Eye (tissue), 1 donor: ENCODE measurements around the gene LTA.
"Not testable (repeated sequence)": the region's sequence is repeated elsewhere in the genome, so short reads cannot be mapped to it uniquely, and the experiment has no call there.

Source experiments
- DNase-seq: peaks from one replicate; pipeline ENCODE4 v3.0.0-alpha.2; 2015

Gene LTA

DNA sequence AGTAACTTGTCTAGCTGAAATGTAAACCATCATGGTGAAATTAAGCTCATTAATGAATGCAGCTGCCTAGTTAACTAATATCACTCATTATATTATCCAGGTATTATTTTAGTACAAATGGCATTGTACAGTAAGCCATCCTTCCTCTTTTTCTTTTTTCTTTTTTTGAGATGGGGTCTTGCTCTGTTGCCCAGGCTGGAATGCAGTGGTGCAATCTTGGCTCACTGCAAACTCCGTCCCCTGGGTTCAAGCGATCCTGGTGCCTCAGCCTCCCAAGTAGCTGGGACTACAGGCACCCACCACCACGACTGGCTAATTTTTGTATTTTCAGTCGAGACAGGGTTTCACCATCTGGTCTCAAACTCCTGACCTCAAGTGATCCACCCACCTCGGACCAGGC is 18.6 kb downstream of the LTA start:
- DNase-seq = not testable (repeated sequence)

DNA sequence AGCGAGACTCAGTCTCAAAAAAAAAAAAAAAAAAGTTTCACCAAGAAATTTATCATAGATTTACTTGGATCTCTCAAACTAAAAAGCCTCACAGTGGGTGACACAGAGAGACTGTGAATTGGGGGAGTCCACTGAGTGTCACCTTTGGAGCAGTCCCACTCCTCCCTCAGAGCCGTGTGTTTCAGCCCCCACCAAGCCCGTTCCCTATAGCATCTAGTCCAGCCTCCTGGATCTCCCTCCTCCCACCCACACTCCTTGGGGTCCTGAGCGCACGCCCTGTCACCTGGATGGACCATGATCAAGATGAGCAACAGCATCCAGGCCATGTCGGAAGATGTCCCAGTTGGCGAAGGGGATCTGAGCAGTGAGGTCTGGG is 20.3 kb downstream of the LTA start:
- DNase-seq = no peak

DNA sequence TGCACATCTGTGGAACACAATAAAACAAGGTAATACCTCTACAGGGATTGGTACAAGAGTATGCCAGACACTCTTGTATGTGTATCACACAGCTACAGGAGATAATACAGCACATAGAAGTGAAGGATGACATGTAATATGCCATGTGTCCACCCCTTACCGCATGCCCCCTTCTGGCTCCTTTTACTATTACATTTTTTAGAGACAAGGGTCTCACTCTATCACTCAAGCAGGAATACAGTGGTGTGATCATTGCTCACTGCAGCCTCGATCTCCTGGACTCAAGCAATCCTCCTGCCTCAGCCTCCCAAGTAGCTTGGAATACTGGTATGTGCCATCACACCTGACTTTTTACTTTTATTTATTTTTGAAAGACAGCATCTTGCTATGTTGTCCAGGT is 24.9 kb downstream of the LTA start:
- DNase-seq = peak; percentile 26

DNA sequence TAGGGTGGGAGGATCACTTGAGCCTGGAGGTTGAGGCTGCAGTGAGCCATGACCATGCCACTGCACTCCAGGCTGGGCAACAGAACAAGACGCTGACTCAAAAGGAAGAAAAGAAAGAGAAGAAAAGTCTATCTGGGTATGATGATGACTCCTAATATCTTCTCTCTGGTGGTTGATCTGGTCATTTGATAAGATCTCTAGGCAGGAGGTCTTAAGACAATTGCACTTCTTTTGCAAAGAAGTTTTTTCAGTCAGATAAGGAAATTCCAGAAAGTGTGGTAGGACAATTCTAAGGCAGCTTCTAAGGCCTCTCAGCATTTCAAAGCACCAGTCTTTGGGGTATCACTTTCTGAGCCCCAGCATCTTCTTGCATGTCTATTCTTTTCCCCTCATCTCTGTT is 35.2 kb downstream of the LTA start:
- no peak for DNase-seq

DNA sequence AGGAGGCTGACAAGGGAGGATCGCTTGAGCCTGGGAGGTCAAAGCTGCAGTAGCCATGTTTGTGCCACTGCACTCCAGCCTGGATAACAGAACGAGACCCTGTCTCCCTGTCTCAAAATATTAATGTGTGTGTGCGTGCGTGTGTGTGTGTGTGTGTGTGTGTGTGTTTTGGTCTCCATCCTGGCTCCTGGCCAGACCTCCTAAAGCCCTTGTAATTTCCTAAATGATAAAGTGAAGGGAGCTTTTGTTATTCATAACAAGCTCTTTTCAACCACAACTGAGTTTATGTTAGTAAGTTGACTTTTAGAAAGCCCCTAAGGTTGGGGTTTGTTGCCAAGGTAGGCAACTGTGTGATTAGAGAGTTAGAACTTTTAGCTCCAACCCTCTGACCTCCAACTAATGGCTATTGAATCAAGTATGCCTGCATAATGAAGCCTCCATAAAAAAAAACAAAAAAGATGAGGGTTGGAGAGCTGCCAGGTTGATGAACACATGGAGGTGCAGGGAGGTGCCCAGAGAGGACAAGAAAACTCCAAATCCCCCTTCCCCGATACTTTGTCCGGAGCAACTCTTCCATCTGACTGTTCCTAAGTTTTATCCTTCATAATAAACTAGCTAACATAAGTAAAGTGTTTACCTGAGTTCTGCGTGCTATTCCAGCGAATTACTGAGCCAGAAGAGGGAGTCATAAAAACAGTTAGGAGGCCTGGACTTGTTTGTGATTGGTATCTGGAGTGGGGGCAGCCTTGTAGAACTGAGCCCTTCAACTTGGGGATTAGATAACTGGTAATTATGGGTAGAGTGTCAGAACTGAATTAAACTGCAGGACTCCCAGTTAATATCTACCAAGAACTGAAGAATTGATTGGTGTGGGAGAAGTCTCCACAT is 37.7 kb downstream of the LTA start:
- DNase-seq = no peak

DNA sequence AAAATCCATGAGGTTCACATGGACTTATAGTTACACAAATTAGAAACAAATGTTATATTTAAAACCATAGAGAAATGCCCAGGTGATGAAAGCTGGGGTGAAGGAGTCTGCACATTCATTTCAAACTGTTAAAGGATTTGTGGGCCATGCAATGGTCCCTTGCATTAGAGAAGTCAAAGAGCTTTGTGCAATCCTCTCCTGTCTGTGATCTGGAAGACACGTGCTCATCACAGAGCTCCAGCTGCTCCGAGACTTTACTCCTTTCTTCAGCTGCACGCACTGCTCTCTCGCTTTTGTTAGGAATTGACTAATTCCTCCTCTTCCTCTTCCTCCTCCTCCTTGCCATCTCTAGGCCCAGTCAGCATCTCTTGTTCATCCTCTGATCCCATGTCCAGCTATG is 38.9 kb downstream of the LTA start:
- DNase-seq = no peak

DNA sequence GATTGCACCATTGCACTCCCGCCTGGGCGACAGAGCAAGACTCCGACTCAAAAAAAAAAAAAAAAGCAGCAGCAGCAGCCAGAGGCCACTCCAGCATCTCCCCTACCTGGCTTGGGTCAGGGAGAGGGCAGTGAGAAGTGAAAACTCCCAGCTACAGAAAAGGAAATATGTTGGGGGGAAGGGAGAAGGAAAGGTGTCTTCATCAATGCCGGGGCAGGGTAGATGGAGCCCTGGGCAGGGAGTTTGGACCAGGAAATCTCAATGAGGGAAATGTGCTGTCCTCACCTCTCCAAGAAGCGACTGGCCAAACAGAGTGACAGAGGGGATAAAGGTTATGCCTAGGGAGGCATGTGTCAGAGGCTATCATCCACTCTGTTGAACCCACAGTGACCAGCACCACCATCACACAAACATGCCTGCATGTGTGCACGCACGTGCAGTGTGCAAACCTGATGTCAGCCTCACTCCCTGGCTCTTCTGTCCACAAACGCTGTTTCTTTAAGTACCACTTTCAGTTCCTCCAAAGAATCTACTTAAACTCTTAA is 42.1 kb downstream of the LTA start:
- DNase-seq = no peak

DNA sequence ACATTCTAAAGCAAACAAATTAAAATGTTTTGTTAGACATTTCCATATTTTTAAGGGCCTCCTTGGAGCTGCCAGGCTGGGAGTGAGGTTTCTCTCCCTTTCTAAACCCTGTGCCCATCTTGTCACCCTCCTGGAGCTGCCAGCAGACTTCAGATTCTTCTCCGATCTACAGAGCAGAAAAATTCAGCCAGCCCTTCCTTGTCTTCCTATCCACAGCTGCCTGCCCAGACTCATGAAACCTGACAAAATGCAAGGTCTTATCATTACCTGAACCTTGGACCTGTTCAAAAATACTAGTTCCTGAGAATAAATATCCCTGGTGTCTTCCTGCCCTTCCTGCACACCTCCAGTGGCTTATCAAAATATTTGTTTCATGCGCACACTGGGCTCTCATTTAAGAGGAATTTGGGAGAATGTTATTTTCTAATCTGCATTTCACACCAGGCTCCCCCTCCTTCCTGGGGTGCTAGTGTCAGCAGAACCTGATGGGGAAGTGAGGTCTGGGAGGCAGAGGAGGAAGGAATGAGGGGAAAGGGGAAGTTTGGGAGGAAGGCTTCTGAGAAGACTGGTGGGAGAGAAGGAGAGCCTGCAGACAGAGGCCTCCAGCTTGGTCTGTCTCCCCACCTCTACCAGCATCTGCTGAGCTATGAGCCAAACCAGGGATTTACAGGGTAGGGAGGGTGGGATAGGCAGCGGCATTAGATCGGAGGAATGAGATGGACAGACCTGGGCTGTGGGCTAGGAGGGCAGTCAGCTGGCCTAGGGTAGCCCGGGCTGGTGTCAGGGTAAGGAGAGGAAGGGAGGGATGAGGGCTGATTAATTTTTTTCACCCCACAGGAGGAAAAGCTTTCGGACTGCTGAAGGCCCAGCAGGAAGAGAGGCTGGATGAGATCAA is 42.8 kb downstream of the LTA start, which contains the start of gene AIF1:
AIF1 (plus strand) TSS at position 551 of the 895 bp plus-strand sequence; CDS start at position 647, 96 bp downstream.
- DNase-seq = no peak

DNA sequence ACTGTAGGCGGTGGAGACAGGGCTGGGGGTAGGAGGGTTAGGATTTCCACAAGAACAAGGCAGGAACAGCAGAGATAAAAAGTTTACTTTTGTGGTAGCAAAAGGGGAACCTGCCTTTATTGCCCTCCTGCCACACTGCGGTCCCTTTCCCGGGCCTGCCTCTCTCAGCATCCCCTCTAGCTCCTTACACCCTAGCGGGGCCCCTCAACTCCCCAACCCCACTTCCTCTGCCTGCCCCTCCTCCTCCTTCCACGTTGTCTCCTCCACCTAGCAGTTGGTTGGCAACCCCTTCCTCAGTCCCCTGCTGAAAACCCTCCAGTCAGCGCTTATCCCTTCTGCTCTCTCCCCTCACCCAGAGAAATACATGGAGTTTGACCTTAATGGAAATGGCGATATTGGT is 43.7 kb downstream of the LTA start:
- DNase-seq = no peak

DNA sequence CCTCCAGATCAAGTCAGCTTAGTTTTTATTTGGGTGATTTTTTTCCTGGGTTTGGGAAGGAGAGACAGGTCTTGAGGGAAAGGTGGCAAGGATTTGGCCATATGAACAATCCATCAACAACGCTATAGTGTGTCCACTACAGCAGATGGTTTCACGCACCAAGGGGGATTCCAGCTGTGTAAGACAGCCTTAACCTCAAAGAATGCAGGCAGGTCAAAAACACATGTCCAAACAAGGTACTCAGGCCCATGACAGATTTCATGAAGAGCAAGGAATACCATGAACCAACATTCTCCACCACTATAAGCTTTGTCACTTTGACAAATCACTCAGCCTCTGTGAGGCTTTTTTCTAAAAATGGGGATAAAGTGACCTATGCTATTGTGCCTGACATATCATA is 44.9 kb downstream of the LTA start:
- no peak for DNase-seq

DNA sequence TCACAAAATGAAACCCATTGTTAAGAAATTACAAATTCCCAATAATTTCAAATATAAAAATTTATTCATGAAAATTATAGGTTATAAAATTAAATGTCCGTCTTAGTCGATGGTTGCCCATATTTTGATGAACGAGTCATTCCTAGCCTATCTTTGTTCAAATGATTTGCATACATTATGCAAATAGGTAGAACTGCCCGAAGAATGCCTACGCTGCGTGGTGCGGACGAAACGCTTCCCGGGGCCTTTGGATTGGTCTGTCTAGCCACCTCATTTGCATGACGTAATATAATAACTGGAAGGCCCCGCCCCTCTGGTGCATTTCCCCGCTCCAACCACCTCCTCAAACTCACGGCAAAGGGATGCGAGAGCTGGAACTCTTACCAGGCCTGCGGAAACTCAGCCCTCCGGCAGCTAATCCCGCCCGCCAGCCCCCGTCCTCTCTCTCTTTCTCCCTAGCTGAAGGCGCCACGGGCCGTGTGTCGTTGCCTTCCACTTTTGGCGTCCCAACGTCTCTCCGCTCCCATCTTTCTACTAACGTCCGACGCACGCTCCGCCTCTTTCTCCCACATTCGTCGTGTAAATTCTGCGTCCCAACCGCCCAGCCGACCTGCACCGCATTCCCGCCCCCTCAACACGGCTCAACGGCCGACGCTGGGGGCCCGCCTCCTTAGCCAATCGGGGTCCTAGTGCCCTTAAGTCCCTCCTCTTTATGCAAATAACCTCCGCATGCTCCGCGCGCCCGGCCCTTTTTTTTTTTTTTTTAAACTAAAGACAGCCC is 47.9 kb downstream of the LTA start:
- DNase-seq = peak; percentile 99

DNA sequence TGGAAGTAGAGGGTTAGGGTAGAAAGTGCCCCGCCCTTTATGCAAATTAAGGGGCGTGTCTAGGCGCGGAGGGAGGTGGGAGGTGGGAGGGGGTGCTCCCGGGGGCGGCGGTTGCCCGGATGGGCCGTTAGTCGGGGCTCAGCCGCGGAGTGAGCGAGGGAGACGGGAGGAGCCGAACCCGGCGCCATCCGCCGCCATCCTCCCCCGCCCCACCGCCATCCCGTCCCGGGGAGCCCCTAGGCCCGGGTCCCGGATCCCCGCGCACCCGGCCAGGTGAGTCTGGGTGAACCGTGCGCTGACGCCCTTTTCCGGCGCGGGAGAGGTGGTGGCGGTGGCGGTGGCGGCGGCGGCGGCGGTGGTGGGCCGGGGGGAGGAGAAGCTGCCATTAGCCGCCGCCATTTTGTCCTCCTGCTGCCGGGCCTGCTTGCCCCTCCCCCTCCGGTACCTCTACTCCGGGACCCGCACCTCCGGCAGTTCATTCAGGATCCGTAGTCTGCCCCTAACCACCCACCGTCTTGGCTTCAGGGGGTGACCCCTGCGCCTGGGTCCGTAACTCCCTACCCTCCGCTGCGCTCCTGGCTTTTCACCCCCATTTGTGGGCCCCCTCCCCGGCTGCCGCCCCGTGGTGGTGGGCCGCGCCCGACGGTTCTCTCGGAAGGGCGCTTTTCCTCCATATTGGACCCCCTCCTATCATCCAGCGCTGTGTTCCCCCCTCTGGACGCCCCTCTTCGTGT is 48.7 kb downstream of the LTA start, which contains the start of gene PRRC2A:
PRRC2A (plus strand) TSS at position 130 of the 734 bp plus-strand sequence. CDS start 2,075 bp downstream, outside the sequence.
- peak; percentile 91 for DNase-seq

DNA sequence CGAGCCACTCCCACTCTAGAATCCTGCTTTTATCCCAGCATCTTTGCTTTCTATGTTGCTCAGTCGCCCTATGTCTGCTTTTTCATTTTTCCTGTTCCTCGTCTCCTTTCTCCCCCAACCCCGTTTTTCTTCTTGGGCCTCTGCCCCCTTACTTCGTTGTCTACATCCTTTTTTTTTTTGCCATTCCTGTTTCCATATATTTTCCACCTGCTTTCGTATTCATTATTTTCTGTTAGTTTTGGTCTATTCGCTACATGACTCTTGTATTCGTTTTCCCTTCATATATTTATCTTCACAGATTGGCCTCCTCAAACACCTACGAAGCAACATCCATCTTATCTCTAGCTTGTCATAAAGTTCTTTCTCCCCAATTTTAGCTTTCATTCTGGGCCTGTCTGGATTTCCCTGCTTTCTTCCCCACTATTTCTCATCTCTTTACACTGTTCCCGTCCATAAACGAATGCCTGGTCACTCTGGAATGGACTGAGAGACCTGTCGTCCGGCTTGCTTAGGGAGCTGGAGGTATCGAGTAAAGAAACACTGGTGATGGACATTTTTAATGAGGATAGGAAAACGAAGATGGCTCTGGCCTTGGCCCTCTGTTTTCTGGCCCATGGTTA is 49.3 kb downstream of the LTA start:
- DNase-seq = peak; percentile 57

DNA sequence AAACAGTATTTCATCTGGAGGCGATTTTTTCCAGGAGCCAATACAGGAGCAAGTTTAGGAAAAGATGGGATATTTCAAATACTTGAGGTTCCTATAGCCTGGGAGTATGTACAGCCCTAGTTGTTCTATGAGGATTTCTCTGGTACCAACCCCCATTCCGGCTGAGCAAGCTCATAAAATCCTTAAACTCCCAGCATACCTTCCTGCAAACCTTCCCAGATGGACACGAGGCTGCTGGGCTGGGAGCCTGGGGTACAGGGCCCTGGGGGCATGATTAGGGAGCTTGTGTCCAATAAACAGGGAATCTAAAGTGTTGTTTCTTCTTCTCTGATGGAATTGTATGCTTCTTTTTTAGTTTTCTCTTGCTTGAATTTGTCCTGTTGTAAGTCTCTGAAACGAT is 49.9 kb downstream of the LTA start:
- no peak for DNase-seq

DNA sequence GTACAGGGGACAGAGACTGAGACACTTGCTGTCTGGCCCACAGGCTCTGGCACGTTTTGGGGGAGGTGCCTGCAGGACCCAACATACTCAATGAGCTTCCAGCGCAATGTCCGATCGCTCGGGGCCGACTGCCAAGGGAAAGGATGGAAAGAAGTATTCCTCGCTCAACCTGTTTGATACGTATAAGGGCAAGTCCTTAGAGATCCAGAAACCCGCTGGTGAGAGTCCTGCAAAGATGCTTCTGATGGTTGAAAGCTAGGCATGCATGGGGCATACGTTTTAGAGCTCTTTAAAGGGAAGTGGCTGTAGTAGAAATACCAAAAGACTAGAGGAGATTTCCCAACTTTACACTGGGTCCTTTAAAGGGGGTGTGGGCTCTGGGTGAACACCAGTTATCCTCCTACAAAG is 50.6 kb downstream of the LTA start:
- no peak for DNase-seq
